Erythroblast (primary cell): ENCODE results near the gene TCTN1.

Source experiments
- GATA1 ChIP-seq: IDR thresholded peaks from 2 replicates; pipeline ENCODE4 v1.6.1; 2011; ENCODE audit warnings: low read depth, mild to moderate bottlenecking, control low read depth, low read length, moderate library complexity
- POLR2A ChIP-seq: IDR thresholded peaks from 2 replicates; pipeline ENCODE4 v1.6.1; 2011; ENCODE audit warnings: mild to moderate bottlenecking, low read length

DNA sequence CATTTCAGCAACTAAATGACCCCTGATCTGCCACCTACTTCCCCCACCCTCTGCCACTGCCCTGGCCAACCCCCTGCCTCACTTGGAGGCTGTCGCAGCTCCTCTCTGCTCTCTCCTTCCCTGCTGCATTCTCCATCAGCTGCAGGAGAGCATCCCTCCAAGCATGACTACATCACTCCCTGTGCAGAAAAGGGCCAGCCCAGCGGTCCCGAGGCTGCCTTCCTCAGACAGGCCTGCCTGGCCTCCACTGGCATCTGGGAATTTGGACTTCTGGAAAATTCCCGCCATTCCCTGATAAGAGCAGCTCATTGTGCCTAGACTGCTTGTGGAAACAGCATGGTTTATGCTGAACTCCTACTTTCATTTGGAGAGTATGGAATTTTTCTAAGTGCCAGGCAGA, 62.2 kb downstream of the TCTN1 start:
- TF ChIP-seq POLR2A = no peak
- no peak for TF ChIP-seq GATA1
